MM.1S (cell line): ENCODE data around the gene CCDC158.

ENCODE experiments used
- DNase-seq: peaks from one replicate; pipeline ENCODE4 v3.0.0-alpha.2; 2015
- H2AFZ ChIP-seq: fragments of 300-600 bp; sonication (generic); 2 replicates; pipeline ENCODE4 v1.6.0; 2016; ENCODE audit warnings: antibody characterized with exemption, low read length
- H3F3A ChIP-seq: fragments of 300-600 bp; sonication (generic); 2 replicates; pipeline ENCODE4 v1.6.1; 2016; ENCODE audit warnings: mild to moderate bottlenecking, antibody characterized with exemption, low read length, moderate library complexity, mixed read lengths; ENCODE audit not compliant: insufficient read depth
- H3K27ac ChIP-seq: fragments of 300-600 bp; sonication (generic); 2 replicates; pipeline ENCODE4 v1.5.1; 2016; ENCODE audit warnings: mild to moderate bottlenecking, low read length
- H3K27me3 ChIP-seq: fragments of 300-600 bp; sonication (generic); replicated peaks from 2 replicates; pipeline ENCODE4 v1.6.0; 2016; ENCODE audit warnings: low read length; ENCODE audit not compliant: insufficient read depth
- H3K36me3 ChIP-seq: fragments of 300-600 bp; sonication (generic); replicated peaks from 2 replicates; pipeline ENCODE4 v1.6.1; 2016; ENCODE audit warnings: mild to moderate bottlenecking, low read length, mixed read lengths; ENCODE audit not compliant: insufficient read depth
- H3K4me1 ChIP-seq: fragments of 300-600 bp; sonication (generic); 2 replicates; pipeline ENCODE4 v1.6.1; 2016; ENCODE audit warnings: low read length, mixed read lengths
- H3K4me2 ChIP-seq: fragments of 300-600 bp; sonication (generic); 2 replicates; pipeline ENCODE4 v1.6.0; 2016; ENCODE audit warnings: low read depth, low read length
- H3K4me3 ChIP-seq: fragments of 300-600 bp; sonication (generic); 2 replicates; pipeline ENCODE4 v1.5.1; 2016; ENCODE audit warnings: low read length, mixed read lengths
- H3K79me2 ChIP-seq: fragments of 300-600 bp; sonication (generic); 2 replicates; pipeline ENCODE4 v1.6.1; 2016; ENCODE audit warnings: mixed run types, low read length, mixed read lengths
- H3K9ac ChIP-seq: fragments of 300-600 bp; sonication (generic); 2 replicates; pipeline ENCODE4 v1.6.1; 2016; ENCODE audit warnings: low read length, mixed read lengths
- H3K9me2 ChIP-seq: fragments of 300-600 bp; sonication (generic); replicated peaks from 2 replicates; pipeline ENCODE4 v1.6.1; 2016; ENCODE audit warnings: mild to moderate bottlenecking, low read length, mixed read lengths; ENCODE audit not compliant: insufficient read depth
- H3K9me3 ChIP-seq: fragments of 300-600 bp; sonication (generic); replicated peaks from 2 replicates; pipeline ENCODE4 v1.6.1; 2016; ENCODE audit warnings: mild to moderate bottlenecking, low read length, mixed read lengths; ENCODE audit not compliant: insufficient read depth
- H4K20me1 ChIP-seq: fragments of 300-600 bp; sonication (generic); 2 replicates; pipeline ENCODE4 v1.6.1; 2016; ENCODE audit warnings: mild to moderate bottlenecking, low read length, moderate library complexity, mixed read lengths; ENCODE audit not compliant: insufficient read depth
- EZH2 ChIP-seq: fragments of 300-600 bp; sonication (generic); optimal IDR thresholded peaks from 2 replicates; pipeline ENCODE3; 2017; ENCODE audit warnings: low read depth, mild to moderate bottlenecking, antibody characterized with exemption, low read length, mixed read lengths
- EZH2phosphoT487 ChIP-seq: fragments of 300-600 bp; sonication (generic); IDR thresholded peaks from 2 replicates; pipeline ENCODE4 v1.6.1; 2018; ENCODE audit warnings: antibody characterized with exemption, low read length
- TF ChIP-seq, protein P1 (sequence below): fragments of 300-600 bp; sonication (generic); IDR thresholded peaks from 2 replicates; pipeline ENCODE4 v1.5.1; 2016; ENCODE audit warnings: antibody characterized with exemption, low read length, mixed read lengths

The CCDC158 gene

DNA sequence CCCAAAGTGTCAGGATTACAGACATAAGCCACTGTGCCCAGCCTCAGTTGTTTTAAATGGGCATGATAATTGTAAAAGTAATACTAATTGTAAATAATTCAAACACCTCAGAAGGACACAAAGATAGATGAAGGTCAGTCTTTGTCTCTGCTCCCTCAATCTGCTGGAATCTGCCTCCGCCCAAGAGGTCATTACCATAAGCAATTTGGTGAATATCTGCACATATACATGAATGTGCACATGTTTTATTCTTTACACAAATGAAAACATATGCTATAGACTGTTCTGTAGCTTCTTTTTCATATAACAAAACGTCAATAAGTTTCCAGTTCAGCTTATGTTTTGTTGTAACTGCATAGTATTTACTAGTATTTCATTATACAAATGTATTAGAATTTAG lies 107.4 kb downstream of the CCDC158 start:
- no peaks in the 10 kb centered on the region for H4K20me1 ChIP-seq
- no peak for TF ChIP-seq EZH2
- TF ChIP-seq, protein P1, sequence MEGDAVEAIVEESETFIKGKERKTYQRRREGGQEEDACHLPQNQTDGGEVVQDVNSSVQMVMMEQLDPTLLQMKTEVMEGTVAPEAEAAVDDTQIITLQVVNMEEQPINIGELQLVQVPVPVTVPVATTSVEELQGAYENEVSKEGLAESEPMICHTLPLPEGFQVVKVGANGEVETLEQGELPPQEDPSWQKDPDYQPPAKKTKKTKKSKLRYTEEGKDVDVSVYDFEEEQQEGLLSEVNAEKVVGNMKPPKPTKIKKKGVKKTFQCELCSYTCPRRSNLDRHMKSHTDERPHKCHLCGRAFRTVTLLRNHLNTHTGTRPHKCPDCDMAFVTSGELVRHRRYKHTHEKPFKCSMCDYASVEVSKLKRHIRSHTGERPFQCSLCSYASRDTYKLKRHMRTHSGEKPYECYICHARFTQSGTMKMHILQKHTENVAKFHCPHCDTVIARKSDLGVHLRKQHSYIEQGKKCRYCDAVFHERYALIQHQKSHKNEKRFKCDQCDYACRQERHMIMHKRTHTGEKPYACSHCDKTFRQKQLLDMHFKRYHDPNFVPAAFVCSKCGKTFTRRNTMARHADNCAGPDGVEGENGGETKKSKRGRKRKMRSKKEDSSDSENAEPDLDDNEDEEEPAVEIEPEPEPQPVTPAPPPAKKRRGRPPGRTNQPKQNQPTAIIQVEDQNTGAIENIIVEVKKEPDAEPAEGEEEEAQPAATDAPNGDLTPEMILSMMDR = no peak
- TF ChIP-seq EZH2phosphoT487 = no peak
- no peak overlapping the region for H3K4me3 ChIP-seq

DNA sequence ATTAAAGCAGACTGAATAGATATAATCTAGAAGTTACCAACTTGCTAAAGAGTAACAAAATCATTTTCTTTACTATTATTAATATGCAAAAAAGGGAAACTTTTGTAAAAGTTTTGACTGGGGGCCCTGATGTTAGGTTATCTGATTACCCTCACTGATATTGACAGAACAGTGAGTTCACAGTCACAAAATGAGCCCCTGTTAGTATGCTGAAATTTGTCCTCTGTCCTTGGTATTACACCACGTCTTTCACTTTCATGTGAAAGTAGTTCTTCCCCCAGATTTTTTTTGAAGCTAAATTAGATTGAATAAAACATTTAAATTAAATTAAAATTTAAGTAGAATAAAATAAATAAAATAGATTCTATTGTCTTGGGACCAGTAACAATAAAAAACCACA lies 108.5 kb downstream of the CCDC158 start:
- H3K27me3 ChIP-seq = no peaks in the 10 kb centered on the region
- no peaks in the 10 kb centered on the region for H3K9me2 ChIP-seq
- H2AFZ ChIP-seq = no peak overlapping the region
- peak; percentile 24 for DNase-seq
- H3K27ac ChIP-seq = no peak overlapping the region
- H3K36me3 ChIP-seq = peaks cover 10% of the 10 kb centered on the region
- H3F3A ChIP-seq = peaks cover 8% of the 10 kb centered on the region; the same call in 1 of the 2 replicates
- H3K79me2 ChIP-seq = peaks cover 33% of the 10 kb centered on the region
- H3K4me1 ChIP-seq = peaks cover 14% of the 10 kb centered on the region; the same call in 1 of the 2 replicates
- TF ChIP-seq, protein P1 = no peak
- no peak for TF ChIP-seq EZH2
- TF ChIP-seq EZH2phosphoT487 = no peak
- H3K4me3 ChIP-seq = no peak overlapping the region
- H3K9ac ChIP-seq = no peak overlapping the region
- no peaks in the 10 kb centered on the region for H3K9me3 ChIP-seq
- H3K4me2 ChIP-seq = no peak overlapping the region
- H4K20me1 ChIP-seq = no peaks in the 10 kb centered on the region

More for the DNA sequence above, 107.4 kb downstream of the CCDC158 start:
- no peak overlapping the region for H3K4me2 ChIP-seq
- H3K27me3 ChIP-seq = no peaks in the 10 kb centered on the region
- H3K9ac ChIP-seq = no peak overlapping the region
- H2AFZ ChIP-seq = no peak overlapping the region
- H3K4me1 ChIP-seq = peaks cover 9% of the 10 kb centered on the region; the same call in 1 of the 2 replicates
- peaks cover 22% of the 10 kb centered on the region for H3K79me2 ChIP-seq
- H3K9me2 ChIP-seq = no peaks in the 10 kb centered on the region
- H3K9me3 ChIP-seq = no peaks in the 10 kb centered on the region
- H3F3A ChIP-seq = 0 out of 2 replicates have a peak, but pooled peaks cover 4% of the 10 kb centered on the region
- peaks cover 10% of the 10 kb centered on the region for H3K36me3 ChIP-seq
- no peak overlapping the region for H3K27ac ChIP-seq
- DNase-seq = no peak

DNA sequence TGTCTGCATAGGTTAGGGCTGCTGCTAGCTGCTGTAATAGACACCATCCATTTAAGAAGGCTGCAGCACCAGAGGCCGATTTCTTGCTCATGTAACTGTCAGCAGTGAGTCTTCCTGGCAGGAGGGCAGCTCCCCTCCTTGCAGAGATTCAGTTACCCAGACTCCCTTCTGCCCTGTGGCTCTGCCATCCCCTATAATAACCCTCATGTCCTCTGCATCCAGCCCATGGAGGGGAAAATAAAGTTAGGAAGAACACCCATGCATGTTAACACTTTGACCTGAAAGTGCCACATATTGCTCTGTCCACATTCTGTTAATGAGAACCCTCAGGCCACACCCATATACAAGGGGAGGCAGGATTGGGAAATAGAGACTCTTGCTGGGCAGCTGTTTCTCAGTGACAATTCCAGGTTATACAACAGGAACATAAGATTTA lies 109.0 kb downstream of the CCDC158 start:
- Histone ChIP-seq H3K27ac (no peak overlapping the region), H3F3A (peaks cover 14% of the 10 kb centered on the region), H3K9me3 (no peaks in the 10 kb centered on the region), H3K79me2 (peaks cover 38% of the 10 kb centered on the region), H3K4me1 (peaks cover 14% of the 10 kb centered on the region; the same call in 1 of the 2 replicates), H3K36me3 (peaks cover 10% of the 10 kb centered on the region), H3K9me2 (no peaks in the 10 kb centered on the region), H4K20me1 (no peaks in the 10 kb centered on the region), H3K4me2 (no peak overlapping the region), H3K27me3 (no peaks in the 10 kb centered on the region), H3K9ac (no peak overlapping the region), H3K4me3 (no peak overlapping the region), H2AFZ (no peak overlapping the region)
- no peak for DNase-seq
- TF ChIP-seq, protein P1 = no peak
- no peak for TF ChIP-seq EZH2
- TF ChIP-seq EZH2phosphoT487 = no peak
